Measurements from ENCODE around the gene LRCH3. TPM values are rescaled to one million over a fixed set of nuclear protein-coding genes. Genes with fewer than 3 reads are reported as not detected.

LRCH3 gene
- total RNA-seq, 1 experiment from 2014 or later, result 63.6 TPM

GRCh38 chr3:197749601-197750395 lies 41.3 kb upstream of the LRCH3 start, which contains the start of gene FYTTD1:
Gene FYTTD1 (plus strand): TSS chr3:197749883. CDS start chr3:197749972, 89 bp downstream.
- ATAC-seq (peak; percentile 78), DNase-seq (ENCODE audit: low spot score) (peak; percentile 74)
- no peaks in the 10 kb centered on the region for H3K36me3 Mint-ChIP-seq
- peaks cover 30% of the 10 kb centered on the region for H3K27me3 Mint-ChIP-seq (ENCODE audit: low read depth)
- no peaks in the 10 kb centered on the region for H3K9me3 Mint-ChIP-seq
- peak within 1 kb of the TSS; percentile 89 for H3K4me3 Mint-ChIP-seq
- ChIA-PET POLR2A (no interaction called here), CTCF (interaction anchor here (0.6 to 1.1 kb wide), 2 partner anchors 14 to 68 kb away, joined by 3 to 4 read pairs; no protein-coding TSS in a partner anchor)
- peaks cover 29% of the 10 kb centered on the region for H3K4me1 Mint-ChIP-seq
- peak within 1 kb of the TSS; percentile 84; the same call in 1 of the 2 replicates for H3K27ac Mint-ChIP-seq
- TF ChIP-seq GTF2I (CRISPR knock-in tag; conservative IDR thresholded peaks at IDR 0.05) (no peak), TEAD1 (CRISPR knock-in tag; IDR thresholded peaks at IDR 0.05) (no peak; the same call in 1 of the 2 replicates), ATF1 (CRISPR knock-in tag; IDR thresholded peaks at IDR 0.05) (no peak), NR3C1 (CRISPR knock-in tag; conservative IDR thresholded peaks at IDR 0.05; ENCODE audit: low read depth) (no peak), ELF4 (CRISPR knock-in tag; IDR thresholded peaks at IDR 0.05; ENCODE audit: low read depth) (no peak), CTCF (IDR thresholded peaks at IDR 0.05) (no peak), ERG (CRISPR knock-in tag; IDR thresholded peaks at IDR 0.05) (no peak), SOX15 (CRISPR knock-in tag; IDR thresholded peaks at IDR 0.05) (no peak), ZNF263 (CRISPR knock-in tag; IDR thresholded peaks at IDR 0.05; ENCODE audit: low read depth) (no peak), ZNF317 (CRISPR knock-in tag; IDR thresholded peaks at IDR 0.05; ENCODE audit: borderline replicate concordance, low read depth) (no peak), ZNF416 (CRISPR knock-in tag; IDR thresholded peaks at IDR 0.05) (no peak), CREM (CRISPR knock-in tag; IDR thresholded peaks at IDR 0.05) (0 out of 2 replicates have a peak, but pooled peaks have one; percentile 18), RELA (CRISPR knock-in tag; IDR thresholded peaks at IDR 0.05; ENCODE audit: borderline replicate concordance) (no peak), MXD4 (CRISPR knock-in tag; IDR thresholded peaks at IDR 0.05; ENCODE audit: borderline replicate concordance) (no peak), NFYB (CRISPR knock-in tag; conservative IDR thresholded peaks at IDR 0.05; ENCODE audit: low read depth) (0 out of 2 replicates have a peak, but pooled peaks have one; percentile 20), ATF6 (CRISPR knock-in tag; IDR thresholded peaks at IDR 0.05) (no peak), ZSCAN18 (CRISPR knock-in tag; IDR thresholded peaks at IDR 0.05) (no peak), ZNF232 (CRISPR knock-in tag; IDR thresholded peaks at IDR 0.05) (no peak), ZNF396 (CRISPR knock-in tag; IDR thresholded peaks at IDR 0.05; ENCODE audit: borderline replicate concordance) (no peak), NFE2L1 (CRISPR knock-in tag; IDR thresholded peaks at IDR 0.05) (0 out of 2 replicates have a peak, but pooled peaks have one; percentile 7), TEAD4 (CRISPR knock-in tag; IDR thresholded peaks at IDR 0.05) (no peak), CREB1 (CRISPR knock-in tag; IDR thresholded peaks at IDR 0.05) (no peak), TP53 (CRISPR knock-in tag; IDR thresholded peaks at IDR 0.05) (no peak), SP1 (CRISPR knock-in tag; conservative IDR thresholded peaks at IDR 0.05) (peak; percentile 36; the same call in 1 of the 2 replicates), MLX (CRISPR knock-in tag; IDR thresholded peaks at IDR 0.05) (no peak), NR1H2 (CRISPR knock-in tag; IDR thresholded peaks at IDR 0.05) (no peak), IRF2 (CRISPR knock-in tag; IDR thresholded peaks at IDR 0.05; ENCODE audit: borderline replicate concordance, low read depth) (no peak), ZNF671 (CRISPR knock-in tag; IDR thresholded peaks at IDR 0.05) (no peak), USF2 (CRISPR knock-in tag; IDR thresholded peaks at IDR 0.05) (no peak)

Measured in WTC11 (cell line).